HUES64 (cell line): Measurements from ENCODE around the gene PTGR3.

Experiments used
- H3K27ac ChIP-seq: 2 replicates; pipeline ENCODE4 v1.7.0; 2013; ENCODE audit warnings: low read depth, low read length, inconsistent platforms
- H3K27me3 ChIP-seq: 2 replicates; pipeline ENCODE4 v1.6.1; 2013; ENCODE audit warnings: mild to moderate bottlenecking, low read length; ENCODE audit not compliant: insufficient read depth
- H3K36me3 ChIP-seq: 2 replicates; pipeline ENCODE4 v1.6.1; 2013; ENCODE audit warnings: mild to moderate bottlenecking, low read length; ENCODE audit not compliant: insufficient read depth
- H3K4me1 ChIP-seq: 2 replicates; pipeline ENCODE4 v1.6.1; 2013; ENCODE audit warnings: mild to moderate bottlenecking, low read length, moderate library complexity; ENCODE audit not compliant: insufficient read depth
- H3K4me3 ChIP-seq: 2 replicates; pipeline ENCODE4 v1.5.1; 2013; ENCODE audit warnings: mild to moderate bottlenecking, low read length, moderate library complexity
- H3K9ac ChIP-seq: 2 replicates; pipeline ENCODE4 v1.6.1; 2013; ENCODE audit warnings: mild to moderate bottlenecking, low read depth, low read length
- H3K9me3 ChIP-seq: 2 replicates; pipeline ENCODE4 v1.6.1; 2013; ENCODE audit warnings: low read depth, low read length; ENCODE audit not compliant: insufficient read depth
- WGBS: fragments of 150-250, 120-280 bp; methylation state at CpG from one replicate; pipeline ENCODE4 v1.1.7; 2013; ENCODE audit warnings: missing lambda C conversion rate; 5-methylcytosine and 5-hydroxymethylcytosine counted together

The PTGR3 gene

DNA sequence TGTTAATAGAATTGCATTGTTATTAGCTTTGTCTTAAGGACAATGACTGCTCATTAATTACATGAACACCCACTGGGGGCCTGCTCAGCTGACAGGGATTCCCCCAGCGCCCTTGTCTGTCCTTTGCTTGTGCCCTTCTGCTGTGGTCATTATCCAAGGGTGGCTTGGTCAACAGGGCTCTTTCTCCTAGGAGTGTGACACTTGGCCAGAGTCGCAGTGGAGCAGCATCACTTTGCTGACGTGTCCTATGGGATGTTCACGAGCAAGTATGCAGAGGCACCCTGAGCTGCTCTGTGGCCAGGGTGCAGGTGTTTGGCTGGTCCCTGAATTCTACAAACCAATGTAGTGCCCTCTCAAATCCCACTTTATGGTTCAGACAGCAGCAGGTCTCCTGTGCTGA lies 46.0 kb downstream of the PTGR3 start:
- H3K27me3 ChIP-seq = no peaks in the 10 kb centered on the region
- no peak overlapping the region for H3K9ac ChIP-seq
- H3K9me3 ChIP-seq = no peaks in the 10 kb centered on the region
- no peaks in the 10 kb centered on the region for H3K36me3 ChIP-seq
- no peak overlapping the region for H3K4me3 ChIP-seq
- no peaks in the 10 kb centered on the region for H3K4me1 ChIP-seq
- no peak overlapping the region for H3K27ac ChIP-seq
- WGBS = 97% methylated on average over 4 of the region's 4 CpGs

DNA sequence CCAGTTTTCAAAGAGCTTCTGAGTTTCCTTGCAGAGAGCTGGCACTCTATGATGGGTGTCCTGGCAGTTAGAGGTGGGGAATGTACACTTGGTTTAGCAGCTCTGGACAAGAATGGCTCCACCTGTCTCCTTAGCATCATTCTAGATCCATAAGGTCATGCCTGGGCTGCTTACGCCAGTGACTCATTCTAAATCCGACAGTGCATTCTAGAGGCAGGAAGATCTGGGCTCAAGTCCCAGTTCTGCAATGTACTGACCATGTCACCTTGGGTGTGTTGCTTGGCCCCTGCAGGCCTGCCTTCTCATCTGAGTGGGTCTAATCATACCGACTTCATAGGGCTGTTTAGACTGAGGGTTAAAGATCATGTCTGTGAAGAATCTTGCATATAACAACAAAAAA lies 46.5 kb downstream of the PTGR3 start:
- Histone ChIP-seq H3K36me3 (no peaks in the 10 kb centered on the region), H3K9me3 (no peaks in the 10 kb centered on the region), H3K27me3 (no peaks in the 10 kb centered on the region), H3K27ac (no peak overlapping the region), H3K4me3 (no peak overlapping the region), H3K4me1 (no peaks in the 10 kb centered on the region), H3K9ac (no peak overlapping the region)
- 96% methylated on average over 2 of the region's 3 CpGs for WGBS

DNA sequence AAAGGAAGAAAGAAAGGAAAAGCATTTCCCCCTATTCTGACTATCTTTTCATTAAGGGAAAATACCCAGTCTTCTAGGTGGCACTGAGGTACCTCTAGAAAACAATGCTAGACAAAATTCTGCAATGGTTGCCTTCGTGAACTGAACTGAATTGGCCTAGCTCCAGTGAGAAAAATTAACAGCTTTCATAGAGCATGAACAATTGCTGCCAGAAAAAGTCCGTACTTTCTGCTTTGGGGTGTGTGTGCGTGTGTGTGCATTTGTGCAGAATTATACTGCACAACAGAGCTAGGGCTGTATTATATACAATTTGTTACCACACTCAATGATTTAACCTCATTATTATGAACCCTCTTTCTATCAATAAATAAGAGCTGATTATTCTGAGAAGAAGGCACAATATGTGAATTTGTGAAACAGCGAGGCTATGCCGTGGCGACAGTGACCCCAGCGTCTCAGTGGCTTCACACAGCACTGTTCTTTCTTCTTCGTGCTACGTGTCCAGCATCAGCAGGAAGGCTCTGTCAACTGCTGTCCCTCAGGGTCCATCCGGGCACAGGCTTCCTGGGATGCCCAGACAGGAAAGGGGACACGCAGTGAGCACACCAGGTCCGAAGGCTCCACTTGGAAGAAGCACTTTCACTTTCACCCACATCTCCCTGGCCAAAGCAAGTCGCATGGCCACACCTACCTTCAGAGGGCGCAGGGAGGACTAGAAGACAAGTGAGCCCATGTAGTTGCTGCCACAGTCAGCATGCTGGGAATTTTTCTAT lies 47.5 kb downstream of the PTGR3 start:
- no peaks in the 10 kb centered on the region for H3K9me3 ChIP-seq
- H3K27ac ChIP-seq = no peak overlapping the region
- no peak overlapping the region for H3K9ac ChIP-seq

DNA sequence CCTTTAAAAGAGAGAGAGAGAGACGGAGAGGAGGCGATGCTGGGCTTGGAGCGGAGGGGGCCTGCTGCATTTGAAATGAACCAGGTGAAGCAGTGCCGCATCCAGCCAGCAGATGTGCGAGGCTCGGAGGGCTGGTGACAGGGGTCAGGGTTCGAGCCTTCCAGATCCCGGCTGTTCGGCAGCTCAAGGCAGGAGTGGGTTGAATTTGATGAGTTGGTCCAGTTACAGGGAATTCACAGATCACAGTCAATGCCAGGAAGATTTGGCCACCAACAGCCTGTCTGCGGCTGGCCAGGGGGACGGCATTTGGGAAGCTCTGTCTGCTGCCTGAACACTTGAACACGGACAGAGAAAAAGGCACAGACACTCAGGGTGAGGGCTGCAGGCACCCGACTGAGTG lies 48.6 kb downstream of the PTGR3 start:
- Histone ChIP-seq H3K36me3 (no peaks in the 10 kb centered on the region), H3K4me3 (no peak overlapping the region), H3K27me3 (no peaks in the 10 kb centered on the region), H3K9me3 (no peaks in the 10 kb centered on the region), H3K4me1 (no peaks in the 10 kb centered on the region), H3K9ac (no peak overlapping the region), H3K27ac (no peak overlapping the region)
- WGBS = 81% methylated on average over 12 of the region's 13 CpGs

More for the DNA sequence above, 47.5 kb downstream of the PTGR3 start:
- WGBS = 92% methylated on average over 14 of the region's 14 CpGs
- H3K4me1 ChIP-seq = no peaks in the 10 kb centered on the region
- H3K4me3 ChIP-seq = no peak overlapping the region
- no peaks in the 10 kb centered on the region for H3K36me3 ChIP-seq
- H3K27me3 ChIP-seq = no peaks in the 10 kb centered on the region

DNA sequence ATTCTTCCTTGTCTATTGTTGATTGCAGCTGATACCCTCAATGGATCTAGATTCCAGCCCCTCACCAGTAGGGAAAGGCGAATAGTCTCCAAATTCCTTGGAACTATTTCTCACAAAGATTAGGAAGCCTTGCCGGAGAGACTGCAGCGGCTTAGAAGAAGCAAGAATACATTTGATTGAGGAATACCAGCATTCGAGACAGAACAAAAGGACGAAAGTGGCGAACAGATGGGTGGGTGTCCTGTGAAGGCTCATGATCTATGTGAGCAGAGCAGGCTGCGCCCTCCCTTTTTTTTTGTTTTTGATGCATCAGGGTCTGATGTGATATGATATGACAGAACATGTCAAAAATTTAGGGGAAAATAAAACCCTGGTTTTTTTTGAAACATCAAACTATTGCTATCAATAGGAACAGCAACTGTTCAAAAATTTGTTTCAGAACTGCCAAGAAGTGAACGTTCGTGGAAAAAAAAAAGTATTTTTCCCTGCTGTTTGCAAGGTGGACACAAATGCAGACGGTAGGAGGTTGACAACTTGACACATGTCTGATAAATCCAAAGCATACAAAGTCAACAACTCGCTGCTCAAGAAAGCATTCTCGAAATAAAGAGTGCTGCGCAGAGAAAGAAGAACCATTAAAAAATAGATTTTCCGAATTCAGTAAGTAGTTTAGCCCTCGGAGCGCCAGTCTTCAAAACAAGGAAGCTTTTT lies 49.1 kb downstream of the PTGR3 start:
- 96% methylated on average over 16 of the region's 16 CpGs for WGBS
- no peaks in the 10 kb centered on the region for H3K36me3 ChIP-seq
- H3K27me3 ChIP-seq = no peaks in the 10 kb centered on the region
- no peak overlapping the region for H3K27ac ChIP-seq
- H3K9me3 ChIP-seq = no peaks in the 10 kb centered on the region
- no peak overlapping the region for H3K4me3 ChIP-seq
- no peak overlapping the region for H3K9ac ChIP-seq
- H3K4me1 ChIP-seq = no peaks in the 10 kb centered on the region

DNA sequence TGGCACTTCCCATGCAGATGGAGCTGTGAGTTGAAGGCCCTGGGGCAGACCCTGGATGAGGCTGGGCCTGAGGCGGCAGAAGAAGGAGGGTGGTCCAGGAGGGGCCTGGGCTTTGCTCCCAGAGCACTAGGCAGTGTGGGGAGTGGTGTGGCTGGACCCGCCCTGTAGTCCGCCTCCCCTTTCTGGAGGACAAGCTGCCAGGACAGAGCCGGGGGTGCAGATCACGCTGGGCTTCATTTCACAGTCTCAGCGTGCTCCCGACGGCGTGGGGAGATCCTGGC lies 49.8 kb downstream of the PTGR3 start:
- 87% methylated on average over 9 of the region's 9 CpGs for WGBS
- H3K4me3 ChIP-seq = no peak overlapping the region
- no peaks in the 10 kb centered on the region for H3K27me3 ChIP-seq
- H3K9me3 ChIP-seq = peaks cover 3% of the 10 kb centered on the region; the same call in 1 of the 2 replicates
- H3K27ac ChIP-seq = no peak overlapping the region
- no peaks in the 10 kb centered on the region for H3K36me3 ChIP-seq
- no peaks in the 10 kb centered on the region for H3K4me1 ChIP-seq
- H3K9ac ChIP-seq = no peak overlapping the region
